Right atrium auricular region (tissue), 2 donors: ENCODE data around the gene PPP1R8. TPM values are rescaled to one million over a fixed set of nuclear protein-coding genes. Genes with fewer than 3 reads are reported as not detected.

Experiments used
- DNase-seq: peaks from one replicate; pipeline ENCODE4 v3.0.0-alpha.2; 2019; ENCODE audit warnings: low spot score
- H3K27ac ChIP-seq, 2 donors: fragments of 200-600 bp; sonication (generic); 1 replicate in 1 of 2; 2 replicates in 1 of 2; pipeline ENCODE4 v1.5.1; 2016 to 2019
- H3K27me3 ChIP-seq, 2 donors: fragments of 200-600 bp; sonication (generic); one replicate each; pipeline versions ENCODE4 v1.5.1 to v1.6.0; 2017 to 2019
- H3K36me3 ChIP-seq: fragments of 200-600 bp; sonication (generic); one replicate; pipeline ENCODE4 v1.5.1; 2016
- H3K4me1 ChIP-seq, 2 donors: fragments of 200-600 bp; sonication (generic); one replicate each; pipeline versions ENCODE4 v1.5.1 to v1.6.0; 2017 to 2019
- H3K4me3 ChIP-seq, 2 donors: fragments of 200-600 bp; sonication (generic); 1 replicate in 1 of 2; 2 replicates in 1 of 2; pipeline ENCODE4 v1.5.1; 2017 to 2019; ENCODE audit warnings: mild to moderate bottlenecking in 1 of 2, moderate library complexity in 1 of 2
- H3K9me3 ChIP-seq, 2 donors: fragments of 200-600 bp; sonication (generic); one replicate each; pipeline ENCODE4 v1.5.1; 2019
- CTCF ChIP-seq, 2 donors: fragments of 200-600 bp; sonication (generic); IDR thresholded peaks; one replicate each; pipeline ENCODE4 v1.5.1; 2019; ENCODE audit warnings: antibody characterized with exemption in 2 of 2
- total RNA-seq, 2 donors: library from RNA; depleted of rRNA; stranded (reverse); fragments of >200 nt; gene quantifications; one replicate each; pipeline ENCODE4 v1.1.0, GENCODE V29; 2016

The PPP1R8 gene
- total RNA-seq, result 10 to 100 TPM; 17.9 to 23.9 TPM

GRCh38 chr1:27830621-27831440 is at the start of gene PPP1R8:
Gene PPP1R8, plus strand, starts transcription at chr1:27830782. Its CDS starts 54 bp downstream, at chr1:27830836.
- peak within 1 kb of the TSS; percentile 93 to 99 for H3K4me3 ChIP-seq
- H3K4me1 ChIP-seq, result peaks cover 0 to 20% of the 10 kb centered on the region in 2 donors
- peak within 1 kb of the TSS; percentile 93 to 94 for H3K27ac ChIP-seq
- peak; percentile 90 for DNase-seq
- H3K36me3 ChIP-seq, result peaks cover 6% of the 10 kb centered on the region
- no peak for TF ChIP-seq CTCF (IDR thresholded peaks at IDR 0.05)
- no peaks in the 10 kb centered on the region for H3K27me3 ChIP-seq
- no peaks in the 10 kb centered on the region for H3K9me3 ChIP-seq

- Histone ChIP-seq H3K36me3 (no peaks in the 10 kb centered on the region), H3K27me3 (no peaks in the 10 kb centered on the region), H3K4me3 (no peak overlapping the region), H3K27ac (no peak overlapping the region), H3K9me3 (no peaks in the 10 kb centered on the region), H3K4me1 (peaks cover 0 to 23% of the 10 kb centered on the region in 2 donors)
- DNase-seq, result no peak
- TF ChIP-seq CTCF (IDR thresholded peaks at IDR 0.05), result no peak
These were observed 47.6 kb upstream of the PPP1R8 start for GRCh38 chr1:27782950-27783349.

- no peak for TF ChIP-seq CTCF (IDR thresholded peaks at IDR 0.05)
- no peak for DNase-seq
- Histone ChIP-seq H3K27me3 (no peaks in the 10 kb centered on the region), H3K27ac (no peak overlapping the region), H3K9me3 (no peaks in the 10 kb centered on the region), H3K4me3 (no peak overlapping the region), H3K36me3 (no peaks in the 10 kb centered on the region), H3K4me1 (peaks cover 0 to 40% of the 10 kb centered on the region in 2 donors)
These were observed 45.9 kb upstream of the PPP1R8 start for GRCh38 chr1:27784700-27785099.

GRCh38 chr1:27785781-27786455 is 44.7 kb upstream of the PPP1R8 start:
- no peak for DNase-seq
- H3K27ac ChIP-seq, result no peak overlapping the region
- H3K4me3 ChIP-seq, result no peak overlapping the region
- H3K27me3 ChIP-seq, result no peaks in the 10 kb centered on the region
- peaks cover 10% of the 10 kb centered on the region for H3K36me3 ChIP-seq
- no peaks in the 10 kb centered on the region for H3K9me3 ChIP-seq
- peaks cover 0 to 48% of the 10 kb centered on the region in 2 donors for H3K4me1 ChIP-seq
- TF ChIP-seq CTCF (IDR thresholded peaks at IDR 0.05), result no peak

GRCh38 chr1:27787895-27788294 is 42.7 kb upstream of the PPP1R8 start:
- H3K9me3 ChIP-seq, result no peaks in the 10 kb centered on the region
- no peak overlapping the region for H3K27ac ChIP-seq
- no peaks in the 10 kb centered on the region for H3K27me3 ChIP-seq
- peaks cover 25% of the 10 kb centered on the region for H3K36me3 ChIP-seq
- H3K4me3 ChIP-seq, result no peak overlapping the region
- no peak for DNase-seq
- TF ChIP-seq CTCF (IDR thresholded peaks at IDR 0.05), result no peak
- H3K4me1 ChIP-seq, result peaks cover 0 to 37% of the 10 kb centered on the region in 2 donors
